GM19035 (cell line): ENCODE measurements around the gene COP1.

ENCODE experiments used
- ATAC-seq: cut with Tn5 transposase; IDR thresholded peaks from one replicate; pipeline ENCODE4 v1.9.1; 2021; ENCODE audit not compliant: unreplicated experiment

COP1 gene

GRCh38 chr1:175902281-175902680 is 304.8 kb downstream of the COP1 start:
- ATAC-seq, result no peak

GRCh38 chr1:175901076-175901836 is 305.8 kb downstream of the COP1 start:
- no peak for ATAC-seq

GRCh38 chr1:175900171-175900570 is 306.9 kb downstream of the COP1 start:
- ATAC-seq, result no peak

- no peak for ATAC-seq
Observed at GRCh38 chr1:175895966-175896365, 311.1 kb downstream of the COP1 start.
